ENCODE data around the gene AP2B1.

AP2B1 gene

GRCh38 chr17:35728551-35728950 lies 141.4 kb downstream of the AP2B1 start:
- no peak overlapping the region for H3K4me3 ChIP-seq
- H3K4me2 ChIP-seq = no peak overlapping the region
- no peak overlapping the region for H3K27ac ChIP-seq
- H3K9me3 ChIP-seq (replicated peaks in 1 of 11) = no peaks in the 10 kb centered on the region
- H3K27me3 ChIP-seq = peaks cover 0 to 15% (median 0%) of the 10 kb centered on the region in 11 experiments; a peak in 2 of 22 replicates
- TF ChIP-seq Cebpa-rat (IDR thresholded peaks at IDR 0.05) = no peak
- peaks cover 23 to 53% (median 41%) of the 10 kb centered on the region in 10 experiments for H3K4me1 ChIP-seq
- no peak overlapping the region for H3K9ac ChIP-seq
- peaks cover 0 to 51% (median 15%) of the 10 kb centered on the region in 11 experiments; a peak in 16 of 22 replicates for H4K20me1 ChIP-seq
- peaks cover 33 to 52% (median 47%) of the 10 kb centered on the region in 11 experiments for H3K36me3 ChIP-seq

GRCh38 chr17:35729405-35729833 lies 142.3 kb downstream of the AP2B1 start:
- Histone ChIP-seq H3K4me1 (peaks cover 23 to 55% (median 43%) of the 10 kb centered on the region in 10 experiments), H3K9ac (no peak overlapping the region), H3K36me3 (peaks cover 25 to 44% (median 39%) of the 10 kb centered on the region in 11 experiments), H3K27ac (no peak overlapping the region), H3K27me3 (peaks cover 0 to 15% (median 0%) of the 10 kb centered on the region in 11 experiments; a peak in 2 of 22 replicates), H3K4me3 (no peak overlapping the region), H3K4me2 (no peak overlapping the region), H3K9me3 (replicated peaks in 1 of 11) (no peaks in the 10 kb centered on the region), H4K20me1 (peaks cover 0 to 55% (median 17%) of the 10 kb centered on the region in 11 experiments; a peak in 16 of 22 replicates)
- 0 out of 22 replicates have a peak, but pooled peaks of 1 of the 11 experiments have one; percentile 28 for TF ChIP-seq Cebpa-rat (IDR thresholded peaks at IDR 0.05)

GRCh38 chr17:35730400-35731005 lies 143.4 kb downstream of the AP2B1 start:
- Histone ChIP-seq H3K36me3 (peaks cover 14 to 33% (median 28%) of the 10 kb centered on the region in 11 experiments; a peak in 21 of 22 replicates), H4K20me1 (peaks cover 0 to 58% (median 17%) of the 10 kb centered on the region in 11 experiments; a peak in 16 of 22 replicates), H3K9ac (no peak overlapping the region), H3K9me3 (replicated peaks in 1 of 11) (no peaks in the 10 kb centered on the region), H3K4me2 (peak overlapping the region; percentile 70 to 99 (median 84)), H3K27ac (no peak overlapping the region), H3K4me1 (peaks cover 22 to 53% (median 42%) of the 10 kb centered on the region in 10 experiments), H3K4me3 (peak overlapping the region in 1 of 10 experiments; percentile 69; a peak in 1 of 20 replicates), H3K27me3 (peaks cover 0 to 15% (median 0%) of the 10 kb centered on the region in 11 experiments; a peak in 2 of 22 replicates)
- TF ChIP-seq Cebpa-rat (IDR thresholded peaks at IDR 0.05) = no peak

- peak within 1 kb of the TSS; percentile 84 to 99 (median 98) for H3K4me2 ChIP-seq
- peak within 1 kb of the TSS; percentile 68 to 84 (median 74); a peak in 21 of 22 replicates for H3K9ac ChIP-seq
- peaks cover 0 to 15% (median 0%) of the 10 kb centered on the region in 11 experiments; a peak in 2 of 22 replicates for H3K27me3 ChIP-seq
- TF ChIP-seq Cebpa-rat (IDR thresholded peaks at IDR 0.05) = no peak
- no peaks in the 10 kb centered on the region for H3K9me3 ChIP-seq (replicated peaks in 1 of 11)
- peaks cover 8 to 27% (median 21%) of the 10 kb centered on the region in 11 experiments; a peak in 17 of 22 replicates for H3K36me3 ChIP-seq
- peaks cover 18 to 45% (median 35%) of the 10 kb centered on the region in 10 experiments for H3K4me1 ChIP-seq
- peaks cover 0 to 54% (median 17%) of the 10 kb centered on the region in 11 experiments; a peak in 14 of 22 replicates for H4K20me1 ChIP-seq
- peak within 1 kb of the TSS in 8 of 11 experiments; percentile 42 to 71 (median 60); a peak in 13 of 22 replicates for H3K27ac ChIP-seq
- peak within 1 kb of the TSS; percentile 51 to 77 (median 68) for H3K4me3 ChIP-seq
These were observed 144.3 kb downstream of the AP2B1 start, which contains the start of gene RASL10B for GRCh38 chr17:35731239-35731916. TSS of gene RASL10B (plus strand) at chr17:35731639. CDS start at chr17:35735185, 3,546 bp downstream.

- peak overlapping the region; percentile 84 to 99 (median 98) for H3K4me2 ChIP-seq
- H3K27ac ChIP-seq = peak overlapping the region in 7 of 11 experiments; percentile 48 to 71 (median 62); a peak in 11 of 22 replicates
- H3K9ac ChIP-seq = peak overlapping the region in 9 of 11 experiments; percentile 68 to 84 (median 75); a peak in 17 of 22 replicates
- peaks cover 0 to 46% (median 17%) of the 10 kb centered on the region in 11 experiments; a peak in 14 of 22 replicates for H4K20me1 ChIP-seq
- peaks cover under 1 to 19% (median 13%) of the 10 kb centered on the region in 11 experiments; a peak in 12 of 22 replicates for H3K36me3 ChIP-seq
- H3K27me3 ChIP-seq = peaks cover 0 to 15% (median 0%) of the 10 kb centered on the region in 11 experiments; a peak in 2 of 22 replicates
- H3K9me3 ChIP-seq (replicated peaks in 1 of 11) = no peaks in the 10 kb centered on the region
- no peak for TF ChIP-seq Cebpa-rat (IDR thresholded peaks at IDR 0.05)
- H3K4me3 ChIP-seq = peak overlapping the region; percentile 51 to 77 (median 68); a peak in 19 of 20 replicates
- H3K4me1 ChIP-seq = peaks cover 18 to 38% (median 31%) of the 10 kb centered on the region in 10 experiments
These were observed 145.0 kb downstream of the AP2B1 start for GRCh38 chr17:35731917-35732805.

- H3K9me3 ChIP-seq (replicated peaks in 1 of 11) = no peaks in the 10 kb centered on the region
- H3K4me1 ChIP-seq = peaks cover 18 to 38% (median 31%) of the 10 kb centered on the region in 10 experiments
- peak overlapping the region in 9 of 11 experiments; percentile 82 to 99 (median 97); a peak in 18 of 22 replicates for H3K4me2 ChIP-seq
- H3K27ac ChIP-seq = no peak overlapping the region; a peak in 1 of 22 replicates
- peaks cover 0 to 40% (median 17%) of the 10 kb centered on the region in 11 experiments; a peak in 13 of 22 replicates for H4K20me1 ChIP-seq
- peaks cover 0 to 15% (median 0%) of the 10 kb centered on the region in 11 experiments; a peak in 2 of 22 replicates for H3K27me3 ChIP-seq
- H3K9ac ChIP-seq = peak overlapping the region in 5 of 11 experiments; percentile 60 to 84 (median 82); a peak in 8 of 22 replicates
- peaks cover 0 to 13% (median 7%) of the 10 kb centered on the region in 11 experiments; a peak in 10 of 22 replicates for H3K36me3 ChIP-seq
- TF ChIP-seq Cebpa-rat (IDR thresholded peaks at IDR 0.05) = no peak
- peak overlapping the region in 7 of 10 experiments; percentile 68 to 77 (median 69); a peak in 12 of 20 replicates for H3K4me3 ChIP-seq
These were observed 145.6 kb downstream of the AP2B1 start for GRCh38 chr17:35732806-35733136.

- Histone ChIP-seq H3K4me3 (peak overlapping the region in 1 of 10 experiments; percentile 73; a peak in 1 of 20 replicates), H3K4me2 (peak overlapping the region in 7 of 11 experiments; percentile 84 to 99 (median 98); a peak in 11 of 22 replicates), H3K9me3 (replicated peaks in 1 of 11) (no peaks in the 10 kb centered on the region), H3K36me3 (peaks cover 0 to 7% (median 3%) of the 10 kb centered on the region in 11 experiments; a peak in 5 of 22 replicates), H3K4me1 (peaks cover 20 to 40% (median 33%) of the 10 kb centered on the region in 10 experiments), H3K27me3 (peaks cover 0 to 15% (median 0%) of the 10 kb centered on the region in 11 experiments; a peak in 3 of 22 replicates), H3K27ac (no peak overlapping the region), H3K9ac (no peak overlapping the region), H4K20me1 (peaks cover 0 to 37% (median 17%) of the 10 kb centered on the region in 11 experiments; a peak in 13 of 22 replicates)
- no peak for TF ChIP-seq Cebpa-rat (IDR thresholded peaks at IDR 0.05)
These were observed 146.2 kb downstream of the AP2B1 start for GRCh38 chr17:35733366-35733765.
